Measurements from ENCODE around the gene DGCR2.
"Not testable (repeated sequence)": the region's sequence is repeated elsewhere in the genome, so short reads cannot be mapped to it uniquely, and the experiment has no call there.

Gene DGCR2

DNA sequence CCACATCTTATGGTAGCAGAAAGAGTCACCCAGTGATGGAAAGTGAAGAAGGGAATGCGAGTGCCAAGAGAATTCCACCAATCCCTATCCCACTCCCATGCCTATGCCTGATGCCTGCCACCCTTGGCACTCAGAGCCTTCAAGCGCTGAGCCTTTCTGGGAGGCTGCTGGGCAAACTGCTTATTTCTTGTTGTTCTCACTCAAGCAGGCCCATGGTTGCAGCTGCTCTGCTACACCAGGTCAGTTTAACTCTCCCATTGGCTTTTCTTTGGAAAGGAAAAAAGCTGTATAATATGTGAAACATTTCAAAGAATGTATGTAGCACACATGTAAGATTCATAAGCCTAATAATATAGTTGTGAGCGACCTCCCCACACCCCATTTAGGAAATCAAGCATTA is 41.4 kb downstream of the DGCR2 start:
- no peak for DNase-seq

DNA sequence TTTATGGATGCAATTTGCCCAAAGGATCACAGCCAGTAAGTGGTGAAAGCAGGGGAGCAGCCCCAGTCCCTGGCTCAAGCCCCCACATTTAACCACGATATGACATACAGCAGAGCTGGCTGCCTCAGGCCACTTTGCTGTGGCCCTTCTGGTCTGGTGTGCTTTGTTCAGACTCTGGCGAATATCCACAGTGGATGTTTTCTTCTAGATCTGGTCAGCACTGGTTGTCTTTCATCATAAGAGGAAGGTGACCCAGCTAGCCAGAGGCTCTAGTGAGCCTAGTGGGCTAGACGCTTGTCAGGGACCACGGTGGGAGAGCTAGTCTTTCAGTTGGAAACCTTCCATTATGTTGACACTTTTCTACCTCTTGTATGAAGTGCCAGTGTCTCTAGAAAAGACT is 42.5 kb downstream of the DGCR2 start:
- DNase-seq: no peak

DNA sequence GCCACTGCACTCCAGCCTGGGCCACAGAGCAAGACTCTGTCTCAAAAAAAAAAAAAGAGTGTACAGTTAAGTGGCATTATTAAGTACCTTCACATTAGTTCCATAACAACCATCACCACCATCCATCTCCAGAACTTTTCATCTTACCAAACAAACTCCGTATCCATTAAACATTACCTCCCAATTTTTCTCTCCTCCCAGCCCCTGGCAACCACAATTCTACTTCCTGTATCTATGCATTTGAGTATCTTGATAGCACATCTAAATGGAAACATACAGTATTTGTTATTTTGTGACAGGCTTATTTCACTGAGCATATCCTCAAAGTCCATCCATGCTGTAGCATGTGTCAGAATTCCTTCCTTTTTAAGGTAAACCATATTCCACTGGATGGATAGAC is 46.8 kb downstream of the DGCR2 start:
- no peak for DNase-seq

DNA sequence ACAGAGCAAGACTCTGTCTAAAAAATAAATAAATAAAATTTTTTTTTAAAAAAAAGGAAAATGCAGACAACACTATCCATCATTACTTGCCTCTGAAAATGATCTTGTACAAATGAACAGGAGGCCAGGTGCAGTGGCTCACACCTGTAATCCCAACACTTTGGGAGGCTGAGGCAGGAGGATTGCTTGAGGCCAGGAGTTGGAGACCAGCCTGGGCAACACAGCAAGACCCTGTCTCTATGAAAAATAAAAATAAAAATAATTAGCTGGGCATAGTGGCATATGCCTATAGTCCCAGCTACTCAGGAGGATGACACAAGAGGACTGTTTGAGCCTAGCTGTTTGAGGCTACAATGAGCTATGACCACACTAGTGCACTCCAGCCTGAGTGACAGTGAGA is 49.4 kb downstream of the DGCR2 start:
- DNase-seq: not testable (repeated sequence)

DNA sequence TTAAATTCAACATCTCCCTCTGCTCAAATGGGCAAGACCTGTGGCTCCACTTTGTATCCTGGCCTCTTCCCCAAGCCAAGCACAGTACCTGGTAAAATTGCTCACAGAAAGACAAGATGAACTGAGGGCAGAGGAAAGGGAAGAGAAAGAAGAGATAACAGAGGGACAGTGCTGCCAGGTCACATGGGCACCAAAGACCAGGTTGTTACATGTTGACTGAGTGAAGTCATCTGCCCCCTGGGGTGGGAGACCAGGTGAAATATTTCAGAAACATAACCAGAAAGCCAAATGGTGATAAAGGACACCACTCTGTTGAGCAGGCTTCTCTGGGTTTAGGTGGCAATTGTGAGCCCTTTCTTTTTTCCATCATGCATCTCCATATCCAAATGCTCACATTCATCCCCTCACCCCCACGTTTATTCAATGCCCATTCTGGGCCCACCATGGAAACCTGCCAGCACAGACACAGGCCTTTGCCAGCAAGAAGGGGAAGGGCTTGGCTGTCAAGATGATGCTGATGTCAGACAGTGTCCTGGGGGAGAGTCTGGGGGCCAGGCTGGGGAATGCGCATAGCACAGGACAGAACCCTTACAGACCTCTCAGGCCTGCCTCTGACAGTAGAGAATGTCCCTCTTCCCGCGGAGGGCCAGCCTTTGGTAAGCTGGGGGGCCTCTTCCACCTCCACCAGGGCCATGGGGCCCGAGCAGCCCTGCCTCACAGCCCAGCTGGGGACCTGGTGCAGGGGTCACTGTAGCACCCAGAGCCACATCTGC is 51.6 kb downstream of the DGCR2 start:
- DNase-seq: no peak

DNA sequence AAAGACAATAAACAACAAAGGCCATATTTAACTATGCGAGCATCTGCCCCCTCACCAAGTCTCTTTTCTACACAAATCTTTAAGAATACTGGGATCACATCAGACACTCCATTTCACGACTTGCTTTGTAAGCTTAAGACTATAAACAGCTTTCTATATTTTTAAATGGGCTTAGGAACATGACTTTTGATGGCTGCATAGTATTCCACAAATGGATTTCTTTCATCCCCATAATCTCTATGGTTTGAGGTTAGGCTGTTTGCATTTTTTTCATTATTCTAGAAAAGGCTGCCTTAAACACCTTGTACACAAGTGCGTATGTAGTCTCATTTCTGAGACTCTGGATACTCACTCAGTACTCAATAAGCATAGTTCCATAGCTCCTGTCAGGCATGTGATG is 52.8 kb downstream of the DGCR2 start:
- no peak for DNase-seq

DNA sequence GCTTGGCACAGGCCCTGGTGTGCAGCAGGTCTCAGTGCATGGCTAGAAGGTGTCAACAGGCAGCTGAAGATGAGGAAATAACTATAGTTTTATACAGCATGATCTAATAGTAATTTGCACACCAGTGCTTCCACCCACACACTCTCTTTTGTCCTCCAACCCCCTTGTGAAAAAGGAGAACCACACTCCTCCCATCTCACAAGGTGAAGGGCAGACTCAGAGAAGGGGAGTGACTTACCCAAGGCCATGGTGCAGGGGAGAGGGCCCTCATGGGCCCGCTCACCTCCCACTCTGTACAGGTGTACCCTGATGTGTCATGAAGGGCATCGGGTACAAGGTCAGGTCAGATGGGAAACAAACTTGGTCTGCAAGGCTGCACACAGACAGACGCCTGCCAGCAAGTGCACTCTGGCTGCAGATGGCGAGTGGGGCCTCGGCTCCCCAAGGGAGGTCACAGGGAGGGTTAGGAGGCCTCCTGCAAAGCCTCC is 53.4 kb downstream of the DGCR2 start:
- no peak for DNase-seq

DNA sequence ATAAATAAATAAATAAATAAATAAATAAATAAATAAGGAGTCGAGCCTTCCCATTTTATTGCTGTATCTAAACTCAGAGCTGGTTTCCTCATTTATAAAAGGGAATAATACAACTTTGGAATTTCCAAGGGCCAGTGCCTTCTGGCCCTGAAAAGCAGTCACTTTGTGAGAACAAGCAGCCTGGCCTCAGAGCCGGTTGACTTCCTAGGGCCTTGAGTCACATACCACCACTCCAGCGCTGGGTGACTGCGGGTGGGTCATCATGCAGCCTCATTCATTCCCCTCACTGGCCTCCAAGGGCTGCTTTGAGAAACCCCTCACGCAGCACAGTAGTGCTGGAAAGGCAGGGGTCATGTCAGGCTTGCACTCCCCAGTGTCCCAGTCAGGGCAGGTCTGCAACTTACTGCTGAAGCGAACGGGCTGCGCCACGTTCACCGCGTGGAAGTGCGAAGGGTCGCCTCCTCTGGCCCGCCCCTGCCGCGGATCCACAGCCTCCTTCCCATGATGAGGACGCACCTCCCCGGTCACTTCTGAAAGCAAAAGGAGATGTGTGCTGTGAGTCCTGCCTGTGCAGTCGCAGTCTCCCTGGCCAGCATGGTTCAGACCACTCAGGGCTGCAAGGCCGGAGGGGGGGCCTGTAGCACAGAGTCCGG is 54.4 kb downstream of the DGCR2 start:
- DNase-seq: no peak

DNA sequence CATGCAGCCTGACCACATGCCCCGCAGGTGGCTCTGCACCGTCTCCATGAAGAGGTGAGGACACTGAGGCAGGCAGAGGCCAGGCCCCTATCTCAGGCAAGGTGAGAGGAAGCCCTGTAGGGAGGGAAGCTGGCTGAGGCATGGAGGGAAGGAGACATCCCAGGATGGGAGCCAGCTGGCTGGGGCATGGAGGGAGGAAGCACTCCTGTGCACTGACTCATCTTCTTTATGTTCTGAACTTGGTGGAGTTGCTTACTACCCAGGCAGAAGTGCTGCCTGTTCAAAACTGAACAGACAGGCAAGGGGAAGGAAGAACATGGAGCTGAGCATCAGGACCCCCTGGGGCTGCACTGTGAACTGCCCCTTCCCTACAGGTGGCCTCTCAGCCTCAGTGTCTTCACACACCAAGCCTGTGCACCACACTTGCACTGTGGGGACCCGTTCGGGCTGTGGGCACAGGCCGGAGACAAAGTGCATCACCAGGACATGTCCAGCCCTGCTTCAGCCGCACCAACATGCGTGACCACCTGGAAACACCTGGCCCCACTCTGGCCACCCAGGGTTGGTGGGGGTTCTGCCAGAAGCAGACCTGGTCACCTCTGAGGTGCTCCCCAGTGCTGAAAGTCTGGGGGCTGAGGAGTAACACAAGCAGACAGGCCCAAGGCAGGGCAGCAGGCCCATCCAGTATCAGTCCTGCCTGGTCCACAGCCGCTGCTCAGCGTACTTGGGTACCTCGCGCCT is 55.5 kb downstream of the DGCR2 start:
- peak; percentile 40 for DNase-seq

DNA sequence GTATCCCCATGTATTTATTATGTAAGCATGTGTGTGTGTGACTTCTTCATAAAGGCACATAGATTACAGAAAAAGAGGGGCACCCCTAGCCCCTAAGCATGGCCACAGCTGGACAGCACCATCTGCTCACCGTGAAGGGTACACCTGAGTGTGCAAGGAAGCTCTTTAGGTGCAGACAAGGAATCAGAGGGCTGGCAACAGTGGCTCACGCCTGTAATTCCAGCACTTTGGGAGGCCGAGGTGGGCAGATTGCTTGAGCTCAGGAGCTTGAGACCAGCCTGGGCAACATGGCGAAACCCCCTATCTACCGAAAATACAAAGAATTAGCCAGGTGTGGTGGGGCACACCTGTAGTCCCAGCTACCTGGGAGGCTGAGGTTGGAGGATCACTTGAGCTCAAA is 56.3 kb downstream of the DGCR2 start:
- DNase-seq: no peak

DNA sequence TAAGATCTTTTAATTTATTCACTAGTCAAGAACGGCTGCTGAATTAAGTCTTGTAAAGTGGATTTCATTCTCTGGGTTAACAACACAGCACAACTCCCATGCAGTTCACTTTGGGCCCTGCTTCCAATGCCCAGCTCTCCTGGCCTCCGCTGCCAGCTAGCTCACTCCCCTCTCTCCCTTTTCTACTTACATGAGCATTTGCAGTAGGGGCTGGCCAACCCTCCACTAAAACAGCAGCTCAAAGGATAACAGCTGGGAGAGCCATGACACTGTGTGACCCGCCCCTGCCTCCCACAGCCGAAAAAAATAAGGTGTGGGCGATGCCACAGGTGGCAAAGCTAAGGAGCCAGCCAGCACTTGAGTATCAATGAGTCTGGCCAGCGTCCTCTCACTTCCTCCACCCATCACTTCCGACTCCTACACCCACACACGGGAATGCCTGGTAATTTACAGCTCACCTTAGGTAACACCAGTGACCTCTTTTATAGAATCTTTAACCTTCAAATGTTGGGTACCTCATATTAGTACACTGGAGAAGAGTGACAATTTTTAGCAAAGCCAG is 56.8 kb downstream of the DGCR2 start:
- DNase-seq: no peak

DNA sequence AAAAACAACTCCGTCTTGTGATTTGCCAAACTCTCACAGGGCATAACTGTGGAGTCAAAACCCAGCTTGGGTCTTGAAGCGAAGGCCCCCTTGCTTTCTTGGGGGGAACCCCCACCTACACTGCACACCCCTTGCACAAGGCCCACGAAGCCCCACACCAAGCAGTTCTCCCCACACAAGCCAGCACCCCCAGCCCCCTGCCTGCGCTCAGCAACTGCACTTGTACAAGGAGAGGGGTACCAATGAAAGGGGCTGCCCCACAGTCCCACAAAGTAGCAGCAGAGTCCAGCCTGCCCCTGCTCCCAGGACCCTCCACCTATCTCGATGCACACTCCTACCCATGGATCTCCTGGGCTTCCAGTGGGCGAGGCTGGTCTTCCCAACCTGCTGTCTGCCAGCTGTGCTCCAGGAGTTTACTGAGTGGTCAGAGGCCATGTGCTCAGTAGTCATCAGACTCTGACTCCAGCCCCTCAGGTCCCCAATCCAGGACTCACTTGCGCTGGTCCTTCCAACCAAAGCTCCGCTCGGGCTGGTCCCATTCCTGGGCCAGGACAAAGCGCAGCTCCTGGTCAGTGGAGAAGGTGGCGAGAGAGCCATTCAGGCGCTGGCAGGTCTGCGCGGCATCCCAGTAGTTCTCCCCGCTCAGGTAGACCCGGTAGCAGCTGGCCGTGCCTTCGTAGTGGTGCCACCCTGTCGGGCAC is 57.7 kb downstream of the DGCR2 start:
- DNase-seq: no peak

DNA sequence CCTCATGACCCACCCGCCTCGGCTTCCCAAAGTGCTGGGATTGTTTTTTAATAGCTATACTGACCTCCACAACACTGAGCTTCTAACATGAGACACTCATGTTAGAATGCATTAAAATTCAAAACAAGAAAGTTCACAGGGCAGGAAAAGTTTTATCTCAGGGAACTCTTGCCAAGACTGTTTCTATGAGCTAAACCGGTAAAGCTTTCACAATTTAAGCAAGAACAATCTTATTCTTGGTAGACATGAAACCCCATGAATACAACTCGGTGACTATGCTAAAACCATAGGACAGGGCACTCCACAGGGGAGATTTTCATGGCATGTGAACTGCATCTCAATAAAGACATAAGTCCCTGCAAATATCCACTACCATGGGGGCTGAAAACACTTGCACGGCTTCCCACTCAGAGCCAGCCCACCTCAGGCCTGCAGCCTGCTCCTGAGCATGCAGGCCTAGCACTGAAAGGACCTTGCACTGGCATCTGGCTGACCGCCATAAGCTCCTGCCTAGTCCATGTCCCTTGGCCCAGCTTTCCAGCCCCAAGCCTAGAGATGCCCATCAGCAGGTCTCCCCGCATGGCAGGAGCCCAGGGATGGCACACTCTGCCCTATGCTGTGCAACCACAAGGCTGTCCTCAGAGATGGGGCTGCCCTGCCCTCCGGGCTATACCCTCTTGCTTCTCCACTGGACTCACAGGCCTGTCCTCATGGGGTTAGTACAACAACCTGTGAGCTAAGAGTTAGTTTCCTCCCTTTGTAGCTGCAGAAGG is 58.4 kb downstream of the DGCR2 start:
- no peak for DNase-seq

DNA sequence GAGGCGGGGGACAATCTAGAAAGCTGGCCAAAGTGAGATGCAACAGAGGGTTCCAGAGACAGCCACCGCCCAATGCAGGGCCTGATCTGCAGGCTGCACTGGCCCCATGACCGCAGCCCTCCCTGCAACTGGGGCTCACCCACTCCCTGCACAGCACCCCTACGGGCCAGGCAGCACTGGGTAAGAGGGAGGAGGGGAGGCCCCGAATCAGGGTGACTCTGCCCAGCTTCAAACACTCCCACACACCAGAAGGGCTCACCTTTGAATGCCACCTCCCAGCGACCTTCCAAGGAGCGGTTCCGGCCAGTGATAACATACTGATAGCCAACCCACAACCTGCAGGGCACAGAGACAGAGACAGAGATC is 59.3 kb downstream of the DGCR2 start:
- no peak for DNase-seq

DNA sequence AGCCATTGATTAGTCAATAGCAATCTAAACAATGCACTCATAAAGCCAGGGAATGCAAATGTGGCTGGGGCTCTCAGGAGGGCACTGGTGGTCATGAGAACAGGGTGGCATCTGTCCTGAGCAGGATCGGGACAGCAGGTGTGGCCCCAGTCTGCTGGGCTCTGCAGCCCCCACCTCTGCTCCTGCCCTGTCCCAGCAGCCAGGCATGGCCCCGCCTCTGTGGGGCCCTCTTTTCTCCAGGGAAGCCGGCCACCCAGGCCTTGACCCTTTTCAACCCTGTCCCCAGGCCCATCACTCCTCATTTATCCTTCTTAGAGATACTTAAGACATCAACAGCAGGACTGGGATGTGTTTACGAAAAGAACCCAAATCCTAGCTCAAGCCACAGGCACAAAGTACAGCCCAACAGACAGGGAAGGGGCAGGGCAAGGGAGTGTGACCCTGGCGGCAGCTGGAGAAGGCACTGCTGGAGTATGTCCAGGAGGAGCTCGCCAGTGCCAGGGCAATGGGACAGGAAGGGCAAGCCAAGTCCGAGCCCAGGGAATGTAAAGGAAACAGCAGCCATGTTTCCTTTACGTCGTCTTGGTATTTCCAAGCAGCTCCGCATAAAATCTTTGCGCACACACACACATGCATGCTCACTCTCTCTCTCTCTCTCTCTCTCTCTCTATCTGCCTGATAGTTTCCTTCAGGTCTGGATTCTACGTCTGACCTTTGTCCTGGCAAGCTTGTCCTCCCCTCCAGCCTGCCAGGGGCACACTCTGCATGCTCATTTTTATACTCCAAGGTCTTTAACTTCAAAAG is 59.9 kb downstream of the DGCR2 start:
- DNase-seq: no peak

DNA sequence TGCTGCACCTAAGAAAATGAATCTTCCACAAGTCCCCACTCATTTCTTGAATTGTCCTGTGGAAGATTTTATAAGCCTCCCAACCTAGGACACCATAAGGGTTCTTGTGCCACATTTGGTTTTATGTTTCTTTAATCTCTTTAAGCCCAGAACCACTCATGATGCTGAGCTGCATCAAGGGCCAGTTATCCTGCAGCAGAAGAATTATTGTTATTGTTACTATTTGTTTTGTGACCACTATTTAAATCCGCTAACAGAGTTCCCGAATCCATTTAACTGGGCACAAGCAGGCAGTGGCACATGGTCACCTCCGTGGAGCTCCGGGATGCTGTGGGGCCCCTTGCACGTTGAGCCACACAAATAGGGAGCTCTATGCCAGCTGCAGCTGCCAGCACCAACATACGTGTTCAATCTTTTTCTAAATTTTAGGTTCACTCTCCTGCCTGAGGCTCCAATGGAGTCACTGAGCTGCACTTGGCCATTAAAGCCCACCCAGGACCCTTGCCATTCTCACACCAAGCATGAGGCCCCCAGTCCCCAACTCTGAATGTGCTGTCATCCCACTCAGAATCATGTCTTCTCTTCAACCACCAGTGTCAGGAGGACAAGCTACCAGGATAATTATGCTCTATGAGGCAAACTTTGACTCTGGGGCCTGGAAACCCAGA is 60.6 kb downstream of the DGCR2 start:
- DNase-seq: no peak

DNA sequence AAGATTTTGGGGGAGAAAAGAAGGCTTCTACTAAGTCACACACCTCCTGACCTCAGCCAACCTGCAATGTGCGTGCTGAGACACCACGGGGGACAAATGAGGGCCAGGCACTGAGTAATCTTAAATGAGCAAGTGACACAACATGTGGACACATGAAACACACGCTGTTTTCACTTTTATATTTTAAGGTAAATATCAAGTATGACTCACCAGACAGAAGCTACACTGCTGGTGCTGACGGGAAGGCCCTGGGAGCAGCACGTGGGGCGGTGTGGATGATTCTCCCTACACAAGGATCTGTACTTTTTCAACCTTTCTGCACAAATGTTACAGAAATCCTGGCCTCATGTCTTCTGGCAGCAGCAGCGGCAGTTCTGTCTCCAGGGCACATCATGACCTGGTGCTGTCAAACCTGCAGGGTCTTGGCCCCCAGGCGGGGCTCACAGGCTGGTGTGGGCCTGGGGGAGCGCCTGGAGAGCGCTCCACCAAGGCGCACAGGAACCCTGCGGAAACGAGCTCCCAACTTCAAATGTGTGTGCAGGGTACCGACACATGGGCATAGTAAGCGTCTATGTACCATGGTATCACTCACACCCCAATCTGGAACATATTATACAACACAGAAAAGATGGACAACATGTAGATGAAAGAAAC is 61.7 kb downstream of the DGCR2 start:
- DNase-seq: peak; percentile 17

DNA sequence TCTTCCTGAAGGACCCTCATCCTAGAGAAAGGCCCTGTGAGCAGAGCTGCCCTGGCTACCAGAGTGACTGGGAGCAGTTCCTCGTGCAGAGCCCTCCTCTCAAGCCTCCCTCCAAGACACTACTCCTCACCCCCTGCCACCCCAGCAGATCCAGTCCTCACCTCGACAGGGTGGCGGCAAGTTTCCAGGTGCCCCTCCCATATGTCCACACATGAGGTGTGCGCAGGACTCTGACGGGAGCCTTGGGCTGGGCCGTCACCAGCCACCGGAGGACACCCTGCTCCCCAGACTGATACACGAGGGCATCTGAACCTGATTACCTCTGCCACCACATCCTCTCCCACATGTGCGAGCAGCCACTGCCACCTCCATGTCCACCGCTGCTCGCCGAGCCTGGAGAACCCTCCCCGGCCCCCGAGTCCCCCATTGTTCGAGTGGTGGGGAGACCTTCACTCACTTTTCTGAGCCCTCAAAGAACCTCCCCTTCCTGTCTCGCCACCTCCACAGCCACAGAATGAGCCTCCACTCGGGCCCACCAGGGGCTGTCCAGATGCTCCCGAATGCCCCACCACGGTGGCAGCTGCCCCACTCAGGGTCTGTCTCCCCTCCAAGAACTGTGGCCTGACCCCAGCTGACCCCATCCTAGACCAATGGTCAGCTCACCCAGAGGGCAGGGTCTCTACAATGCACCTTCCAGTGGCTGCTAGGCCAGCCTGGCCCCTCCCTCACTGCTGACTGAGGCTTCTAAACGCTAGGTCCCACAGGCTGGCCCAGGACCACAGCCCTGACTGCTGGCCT is 62.5 kb downstream of the DGCR2 start:
- no peak for DNase-seq

Measured in fibroblast of skin of back (primary cell).